Activated gamma-delta T cell treated with anti-CD3 and anti-CD28 coated beads, Interleukin-2, amount 50 U/mL, for 16 hours (primary cell): ENCODE measurements around the gene ARHGEF40.

Experiments used
- DNase-seq: peaks from one replicate; pipeline ENCODE4 v3.0.0-alpha.2; 2020; ENCODE audit warnings: low read depth

Gene ARHGEF40

DNA sequence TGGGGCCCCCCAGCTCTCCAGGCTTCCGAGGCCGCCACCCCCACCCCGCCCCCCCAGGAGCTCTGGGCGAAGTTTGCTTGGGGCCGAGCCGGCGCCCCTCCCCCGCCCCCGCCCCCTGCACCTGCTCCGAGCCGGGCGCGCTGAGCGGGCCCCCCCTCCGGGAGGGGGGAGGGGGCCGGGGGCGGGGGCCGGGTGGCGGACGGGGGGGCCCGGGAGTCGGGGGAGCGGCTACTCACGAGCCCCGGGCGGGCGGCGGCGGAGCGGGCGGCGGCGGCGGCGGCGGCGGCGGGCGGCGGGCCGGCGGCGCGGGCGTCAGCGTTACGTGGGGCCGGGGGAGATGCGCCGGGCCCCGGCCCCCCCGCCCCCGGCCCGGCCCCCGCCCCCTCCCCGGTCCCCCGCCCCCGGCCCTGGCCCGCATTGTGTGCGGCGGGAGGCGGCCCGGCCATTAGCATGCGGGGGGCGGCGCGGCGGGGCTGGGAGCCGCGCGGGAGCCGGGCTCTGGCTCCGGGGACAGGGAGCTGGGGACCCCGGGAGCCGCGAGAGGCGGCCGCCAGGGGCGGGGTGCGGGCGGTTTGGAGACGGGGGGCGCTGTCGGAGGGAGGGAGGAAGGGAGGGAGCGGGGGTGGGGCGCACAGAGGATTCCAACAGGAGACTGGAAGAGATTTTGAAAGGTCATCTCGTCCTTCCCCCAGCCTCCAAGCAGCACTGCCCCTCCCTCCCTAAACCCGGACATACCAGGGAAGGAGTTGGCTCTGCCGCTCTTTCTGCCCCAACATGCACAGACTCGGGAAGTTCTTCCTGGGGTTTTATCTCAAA lies 28.2 kb downstream of the ARHGEF40 start, which contains the start of gene ZNF219:
Gene ZNF219 (minus strand): TSS at position 580 of the 816 bp plus-strand sequence. CDS start 5,064 bp downstream, outside the sequence.
- no peak for DNase-seq

DNA sequence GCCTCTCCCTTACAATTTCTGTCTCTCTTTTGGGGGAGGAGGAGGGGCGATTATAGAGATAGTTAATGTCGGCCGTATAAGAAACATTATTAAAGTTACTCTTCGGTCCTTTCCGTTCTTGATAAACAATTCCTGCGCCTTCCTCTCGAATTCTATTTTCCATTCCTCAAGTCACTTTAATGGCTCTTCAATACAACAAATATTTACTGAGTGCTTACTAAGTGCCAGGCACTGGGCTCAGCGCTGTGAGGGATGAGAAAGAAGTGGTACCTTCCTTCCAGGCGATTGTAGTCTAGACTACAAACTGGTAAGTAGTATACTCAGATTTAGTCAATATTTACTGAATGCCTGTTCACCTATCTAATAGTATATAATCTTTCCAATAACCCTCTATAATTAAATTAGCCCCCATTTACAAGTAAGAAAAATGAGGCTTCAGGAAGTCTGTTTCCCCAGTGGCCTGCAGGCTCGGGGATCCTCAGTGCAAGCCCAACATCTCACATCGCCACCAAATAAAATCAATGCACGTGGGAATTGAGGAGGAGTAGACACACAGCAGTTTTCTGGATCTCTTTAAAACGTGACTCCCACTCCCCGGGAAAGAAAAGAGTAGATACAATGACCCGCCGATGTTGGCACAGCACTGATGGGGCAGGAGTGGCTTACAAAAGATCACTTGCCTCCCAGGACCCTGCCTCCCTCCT lies 28.9 kb downstream of the ARHGEF40 start:
- DNase-seq = no peak

DNA sequence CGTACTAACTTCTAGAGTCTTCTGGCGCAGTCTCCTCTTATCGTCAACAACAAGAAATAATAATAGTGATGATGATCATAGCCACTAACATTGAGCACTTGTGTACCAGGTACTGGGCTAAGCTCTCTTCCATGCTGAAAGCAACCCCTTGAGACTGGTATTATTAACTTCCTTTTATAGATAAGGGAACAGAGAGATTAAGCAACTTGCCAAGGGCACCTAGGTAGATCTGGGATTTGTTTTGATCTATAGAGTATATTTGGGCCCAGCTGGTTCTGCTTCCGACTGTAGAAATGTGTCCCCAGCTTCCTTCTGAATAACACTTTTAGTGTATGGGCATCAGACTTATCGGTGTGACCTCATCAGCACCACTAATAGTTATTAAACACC lies 29.5 kb downstream of the ARHGEF40 start:
- no peak for DNase-seq

DNA sequence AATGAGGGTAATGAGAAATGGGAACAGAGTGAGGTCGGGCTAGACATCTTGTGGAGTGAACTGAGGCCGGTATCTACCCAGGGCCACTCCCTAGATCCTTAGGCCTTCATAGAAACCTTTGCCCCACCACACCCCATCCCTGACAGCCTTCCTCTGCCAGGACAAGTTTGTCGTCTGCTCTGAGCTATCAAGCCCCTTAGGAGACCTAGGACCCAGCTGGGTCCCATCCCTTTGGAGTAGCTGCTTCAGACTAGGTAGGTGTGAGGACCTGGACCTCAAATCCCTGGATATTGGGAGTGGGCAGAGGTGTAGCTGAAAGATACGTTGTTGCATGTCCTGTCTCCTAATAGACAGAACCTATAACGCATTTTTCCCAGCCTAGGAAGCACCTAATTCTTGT lies 30.8 kb downstream of the ARHGEF40 start, which contains the start of gene TMEM253:
Gene TMEM253 (plus strand): TSS at position 136 of the 400 bp plus-strand sequence. CDS start 278 bp downstream, outside the sequence.
- DNase-seq = no peak

DNA sequence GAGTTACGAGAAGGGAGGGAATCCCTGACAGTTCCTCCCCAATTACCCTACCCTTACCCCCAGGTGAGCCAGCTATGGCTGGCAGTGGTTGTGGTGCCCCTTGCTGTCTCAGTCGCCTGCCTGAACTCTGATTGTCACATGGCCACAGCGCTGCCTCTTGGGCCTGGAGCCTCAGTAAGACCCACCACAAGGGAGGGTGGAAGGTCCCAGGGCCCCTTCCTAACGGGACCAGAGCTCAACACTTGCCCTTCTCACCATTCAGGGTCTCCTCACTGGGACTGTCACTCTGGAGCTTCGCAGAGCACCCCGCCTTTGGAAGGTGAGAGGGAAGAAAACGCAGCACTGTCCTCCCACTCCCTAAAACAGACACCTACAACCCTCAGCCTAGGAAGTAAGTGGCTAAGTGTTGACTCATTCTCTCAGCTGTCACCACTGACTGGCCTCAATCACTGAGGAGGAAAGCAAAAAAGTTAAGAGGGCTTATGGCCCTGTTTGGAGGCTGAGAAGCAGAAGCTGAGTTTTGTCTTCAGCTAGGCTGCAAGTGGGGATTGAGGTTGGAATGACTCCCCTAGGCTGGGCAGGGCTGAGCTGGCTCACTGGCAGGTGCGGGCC lies 31.8 kb downstream of the ARHGEF40 start:
- no peak for DNase-seq

DNA sequence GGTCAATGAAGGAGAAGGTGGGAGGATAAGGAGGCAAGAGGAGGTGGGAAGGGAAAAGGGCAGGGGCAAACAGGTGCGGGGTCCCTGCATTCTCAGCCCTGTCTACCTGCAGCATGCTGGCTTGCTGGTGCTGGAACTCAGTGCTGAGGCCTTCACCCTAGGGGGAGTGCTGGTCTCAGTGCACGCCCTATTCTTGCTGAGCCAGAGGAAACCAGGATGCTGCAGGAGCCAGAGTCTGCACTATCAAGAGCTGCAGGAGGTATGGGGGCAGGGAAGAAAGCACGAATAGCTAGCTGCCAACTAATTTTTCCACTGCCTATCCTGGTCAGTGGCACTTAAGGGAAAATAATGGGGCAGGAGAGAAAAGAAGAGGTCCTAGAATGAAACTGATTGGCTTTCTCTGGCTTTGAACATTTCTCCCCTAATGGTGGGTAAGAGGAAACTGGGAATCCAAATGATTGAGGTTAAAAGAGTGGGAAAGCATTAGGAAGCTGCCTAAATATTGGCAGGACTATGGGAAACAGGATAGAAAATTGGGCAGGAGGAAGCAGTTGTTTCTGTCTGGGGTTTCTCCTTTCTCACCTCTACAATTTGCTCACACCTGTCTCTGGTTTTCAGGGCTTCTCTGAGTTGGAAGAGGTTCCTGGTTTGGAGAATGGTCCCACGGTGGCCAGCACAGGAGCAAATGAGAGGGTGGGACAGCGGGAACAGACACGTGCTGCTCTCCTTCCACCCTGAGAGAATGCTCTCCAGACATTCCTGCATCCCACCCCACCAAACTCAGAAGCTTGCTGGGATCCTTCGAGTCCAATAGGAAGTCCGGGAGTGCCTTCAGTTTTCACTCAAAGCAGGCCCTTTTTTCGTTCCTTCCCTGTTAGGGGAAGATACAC lies 32.7 kb downstream of the ARHGEF40 start:
- no peak for DNase-seq

DNA sequence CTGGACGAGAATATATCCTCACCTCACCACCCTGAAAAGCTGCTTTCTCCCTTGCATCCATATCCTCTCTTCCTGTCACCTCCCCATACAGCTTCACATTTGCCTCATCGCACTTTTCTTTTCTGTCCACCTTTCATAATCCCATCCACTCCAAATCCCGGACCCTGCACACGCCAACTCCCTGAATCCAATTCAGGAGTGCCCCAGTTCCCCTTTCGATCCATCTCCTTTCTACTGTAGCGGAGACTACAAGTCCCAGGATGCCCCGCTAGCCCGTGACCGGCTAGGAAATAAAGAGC lies 33.3 kb downstream of the ARHGEF40 start:
- DNase-seq = no peak

DNA sequence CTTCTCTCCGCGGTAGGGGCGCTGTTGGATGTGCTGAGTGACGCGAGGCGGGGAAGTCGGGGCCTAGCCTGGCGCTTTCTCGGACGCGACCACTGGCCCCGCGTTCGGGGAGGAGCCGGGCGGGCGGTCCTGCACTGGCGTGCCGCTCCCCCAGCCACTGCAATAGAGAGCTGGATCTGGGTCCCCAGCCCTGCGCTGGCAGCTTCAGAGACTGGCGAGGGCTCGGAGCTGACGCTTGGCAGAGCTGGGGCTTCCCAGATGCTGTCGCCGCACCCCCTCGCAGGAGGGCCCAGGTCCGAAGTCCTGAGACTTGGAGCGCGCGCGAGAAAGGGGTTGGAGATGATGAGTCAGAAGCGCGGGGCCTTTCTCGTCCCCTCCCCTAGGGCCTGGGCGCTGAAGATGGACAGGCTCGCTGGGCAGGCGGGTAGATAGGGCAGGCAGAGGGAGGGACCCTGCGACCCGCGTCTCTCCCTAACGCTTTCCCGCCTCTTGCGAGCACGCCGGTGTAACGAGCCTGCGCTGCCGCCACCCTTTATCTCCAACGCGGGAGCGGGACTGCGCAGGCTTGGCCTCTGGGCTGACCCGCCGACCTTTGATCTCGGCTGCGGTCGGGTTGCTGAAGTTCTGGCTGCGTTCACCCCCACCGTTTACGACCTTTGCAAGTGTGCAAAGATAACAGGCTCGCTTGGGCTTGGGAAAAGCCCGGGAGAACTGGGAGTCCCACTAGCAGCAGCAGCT lies 33.8 kb downstream of the ARHGEF40 start:
- DNase-seq = peak; percentile 91

DNA sequence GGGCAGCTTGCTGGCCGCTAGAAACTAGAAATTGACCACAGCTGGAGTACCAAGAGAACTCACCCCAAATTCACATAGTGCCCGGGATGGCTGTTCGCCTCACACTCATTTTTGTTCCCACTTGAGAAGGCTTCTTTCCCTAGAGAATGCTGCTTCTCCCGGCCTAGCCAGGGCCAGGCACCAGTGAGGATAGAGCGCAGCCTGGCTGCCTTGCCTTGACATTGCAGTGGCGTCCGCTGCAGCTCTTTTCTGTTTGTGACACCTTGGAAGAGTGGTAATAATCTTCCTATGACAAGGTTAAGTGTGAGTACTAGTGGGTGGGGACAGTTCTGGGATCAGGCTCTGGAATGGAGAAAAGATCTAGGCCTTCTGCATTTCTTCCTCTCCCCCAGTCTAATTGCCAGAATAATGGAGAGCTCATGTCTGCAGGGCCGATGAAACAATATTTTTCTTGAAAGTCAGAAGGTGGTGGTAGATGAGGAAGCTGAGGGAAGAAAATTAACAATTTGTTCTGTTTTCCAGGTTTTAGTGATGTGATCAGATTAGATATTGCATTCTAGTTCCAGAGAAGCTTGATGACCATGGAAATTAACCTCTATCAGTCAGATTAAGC lies 34.5 kb downstream of the ARHGEF40 start:
- DNase-seq = peak; percentile 46

DNA sequence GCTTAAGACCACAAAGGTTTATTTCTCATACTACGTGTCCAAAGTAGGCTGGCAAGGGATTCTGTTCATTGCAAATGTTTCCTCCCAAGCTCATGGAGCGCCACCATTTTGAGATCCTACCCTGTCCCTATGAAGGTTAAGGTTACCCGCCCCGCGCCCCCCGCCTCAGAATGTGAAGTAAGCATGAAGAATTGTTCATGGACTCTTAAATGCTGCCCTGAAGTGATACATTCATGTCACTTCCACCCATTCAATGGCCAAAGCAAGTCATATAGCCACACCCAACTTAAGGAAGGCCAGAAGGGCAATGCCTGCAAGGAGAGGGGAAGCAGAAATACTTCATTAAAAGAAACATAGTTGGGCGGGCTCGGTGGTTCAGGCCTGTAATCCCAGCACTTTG lies 35.0 kb downstream of the ARHGEF40 start:
- DNase-seq = no peak

DNA sequence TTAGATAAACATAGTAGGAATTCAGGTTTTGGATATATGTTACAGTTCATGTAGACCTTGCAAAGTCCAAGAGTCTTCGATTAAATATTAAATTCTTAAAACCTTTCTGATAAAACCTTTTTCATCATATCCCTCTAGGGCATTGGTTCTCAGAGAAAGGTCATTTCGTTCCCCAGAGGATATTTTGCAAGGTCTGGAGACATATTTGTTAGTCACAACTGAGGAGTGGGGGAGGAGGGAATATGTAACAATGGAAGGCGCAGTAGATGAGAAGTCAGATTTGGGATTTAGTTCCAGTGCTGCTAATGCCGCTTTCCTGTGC lies 36.0 kb downstream of the ARHGEF40 start:
- no peak for DNase-seq

DNA sequence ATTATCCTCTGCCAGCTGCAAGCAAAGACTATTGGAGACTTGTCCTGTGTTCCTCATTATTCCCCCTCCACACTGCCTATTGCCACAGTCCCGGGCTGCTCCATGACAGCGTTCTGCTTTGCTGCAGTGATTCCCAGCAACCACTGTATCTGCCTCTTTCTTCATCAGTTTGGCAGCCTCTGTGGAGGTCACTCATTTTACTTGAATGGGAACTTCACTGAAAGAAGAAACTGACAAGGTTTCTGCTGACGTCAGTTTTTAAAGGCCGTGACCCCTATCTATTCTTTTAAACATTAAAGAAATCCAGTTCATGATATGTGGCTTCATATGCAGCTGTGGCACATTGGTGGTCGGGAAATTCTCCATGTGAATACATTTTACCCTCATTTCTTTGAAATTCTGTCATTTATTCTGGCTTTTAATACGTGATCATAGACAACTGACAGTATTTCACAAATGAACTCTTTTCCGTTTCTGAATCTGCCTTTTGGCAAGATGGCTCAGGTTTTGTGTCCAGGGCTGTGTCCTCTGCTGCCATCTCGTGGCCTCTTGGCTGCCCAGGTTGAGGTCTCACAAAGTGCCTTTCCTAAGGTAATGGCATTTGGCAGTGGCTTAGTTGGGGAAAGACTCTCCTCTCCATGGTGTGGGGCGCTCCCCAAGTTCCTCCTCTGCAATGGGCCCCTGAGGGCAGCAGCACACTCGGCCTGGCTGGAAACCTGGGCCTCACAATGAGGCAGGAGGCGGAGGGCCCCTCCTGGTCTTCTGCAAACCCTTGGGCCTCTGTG lies 36.6 kb downstream of the ARHGEF40 start:
- peak; percentile 66 for DNase-seq

DNA sequence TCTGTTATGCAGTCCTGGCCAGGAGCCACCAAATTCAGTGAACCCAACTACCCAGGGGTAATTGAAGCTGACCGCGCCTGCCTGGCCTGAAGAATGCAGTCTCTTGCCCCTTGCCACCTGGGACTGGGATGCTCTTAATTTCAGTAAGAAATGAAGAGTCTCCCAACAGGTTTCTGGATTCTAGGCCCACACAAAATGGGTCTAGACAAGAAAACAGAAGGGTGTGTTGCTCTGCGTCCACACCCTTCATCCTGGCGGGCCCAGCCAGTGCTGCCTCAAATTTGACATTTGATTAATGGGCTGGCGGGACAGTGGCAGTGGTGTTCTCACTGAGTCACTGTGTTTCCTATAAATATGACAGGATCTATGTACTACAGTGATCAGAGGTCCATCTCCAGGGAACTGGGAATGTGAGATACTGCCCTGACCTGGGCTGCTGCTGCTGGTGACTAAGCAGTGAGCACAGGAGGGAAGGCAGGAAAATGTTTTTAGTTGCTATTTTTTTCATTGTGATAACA lies 37.2 kb downstream of the ARHGEF40 start:
- no peak for DNase-seq

DNA sequence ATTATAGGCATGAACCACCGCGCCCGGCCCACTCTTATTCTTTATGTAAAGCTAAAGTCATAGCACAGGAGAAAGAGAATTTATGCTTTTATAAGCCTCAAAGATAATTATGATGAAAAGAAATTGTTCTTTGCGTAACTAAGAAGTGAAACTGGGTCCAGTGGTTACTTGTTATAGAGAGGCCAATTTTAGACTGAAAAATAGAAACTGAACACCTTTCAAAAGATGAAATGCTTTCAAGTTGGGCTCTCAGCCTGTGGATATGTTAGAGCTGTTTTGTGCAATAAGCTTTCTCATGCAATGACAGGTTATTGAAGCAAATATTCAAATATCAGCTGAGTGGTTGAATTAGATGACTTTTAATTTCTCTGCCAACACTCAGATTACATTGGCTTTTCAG lies 38.7 kb downstream of the ARHGEF40 start:
- DNase-seq = no peak

DNA sequence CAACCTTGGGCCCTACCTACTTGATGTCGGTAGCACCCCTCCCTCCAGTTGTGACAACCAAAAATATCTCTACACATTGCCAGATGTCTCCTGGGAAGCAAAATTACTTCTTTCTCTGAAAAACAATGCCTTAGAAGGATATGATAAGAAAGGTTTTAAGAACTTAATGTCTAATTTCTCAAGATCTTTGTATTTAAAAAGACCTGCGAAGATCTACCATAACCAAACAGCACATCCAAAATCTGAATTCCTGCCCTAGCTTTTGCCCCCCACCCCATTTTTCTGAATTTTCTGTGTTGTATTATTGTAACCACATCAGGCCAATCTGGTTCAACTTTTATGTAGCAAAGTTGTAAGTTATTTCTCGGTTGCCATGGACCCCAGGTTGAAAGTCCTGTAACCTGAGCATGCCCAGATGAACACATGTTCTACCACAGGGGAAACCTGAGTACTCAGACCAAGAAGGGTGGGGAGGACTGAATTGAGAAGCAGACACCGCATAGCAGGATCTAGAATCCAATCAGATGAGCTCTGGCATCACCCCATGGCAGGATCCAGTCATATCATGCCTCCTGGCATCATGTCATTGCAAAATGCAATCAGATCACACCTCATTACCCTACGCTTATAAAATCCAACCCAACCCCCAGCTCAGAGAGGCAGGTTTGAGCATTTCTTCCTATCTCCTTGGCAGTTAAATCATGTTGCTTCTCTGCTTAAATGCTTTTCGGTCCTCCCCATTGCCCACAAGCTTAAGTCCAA lies 39.5 kb downstream of the ARHGEF40 start:
- DNase-seq = no peak

DNA sequence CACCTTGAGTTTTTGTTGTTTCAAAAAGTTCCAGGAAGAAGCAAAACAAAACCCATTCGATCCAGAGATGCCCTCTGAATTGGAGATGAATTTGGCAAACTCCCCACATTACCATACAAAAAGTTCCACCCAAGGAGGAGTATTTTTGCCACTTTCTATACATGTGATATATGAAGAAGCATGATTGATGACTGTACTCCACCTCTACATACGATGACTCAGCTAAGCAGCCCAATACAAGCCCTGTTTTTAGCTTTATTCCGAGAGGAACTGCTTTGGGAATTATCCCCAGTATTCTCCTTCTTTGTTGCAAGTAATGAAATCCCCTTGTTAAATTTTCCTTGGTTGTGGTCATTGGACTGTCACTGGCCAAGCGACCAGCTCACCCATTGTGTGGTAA lies 42.2 kb downstream of the ARHGEF40 start:
- no peak for DNase-seq

DNA sequence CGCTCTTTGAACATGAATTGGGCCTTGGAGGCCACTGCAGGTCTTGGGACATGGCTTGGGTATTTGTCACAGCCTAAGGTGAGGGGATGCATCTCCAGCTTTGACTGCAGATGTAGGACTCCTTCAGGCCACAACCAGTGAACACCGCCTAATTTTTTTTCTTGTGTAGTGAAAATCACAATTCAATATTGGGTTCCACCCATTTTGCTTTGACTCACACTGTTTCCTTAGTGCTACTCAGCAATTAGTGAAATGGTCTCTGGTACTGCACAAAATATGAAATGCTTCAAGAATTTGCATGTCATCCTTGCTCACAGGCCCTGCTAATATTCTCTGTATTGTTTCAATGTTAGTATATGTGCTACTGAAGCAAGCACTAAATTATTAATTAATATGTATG lies 43.3 kb downstream of the ARHGEF40 start:
- DNase-seq = no peak

DNA sequence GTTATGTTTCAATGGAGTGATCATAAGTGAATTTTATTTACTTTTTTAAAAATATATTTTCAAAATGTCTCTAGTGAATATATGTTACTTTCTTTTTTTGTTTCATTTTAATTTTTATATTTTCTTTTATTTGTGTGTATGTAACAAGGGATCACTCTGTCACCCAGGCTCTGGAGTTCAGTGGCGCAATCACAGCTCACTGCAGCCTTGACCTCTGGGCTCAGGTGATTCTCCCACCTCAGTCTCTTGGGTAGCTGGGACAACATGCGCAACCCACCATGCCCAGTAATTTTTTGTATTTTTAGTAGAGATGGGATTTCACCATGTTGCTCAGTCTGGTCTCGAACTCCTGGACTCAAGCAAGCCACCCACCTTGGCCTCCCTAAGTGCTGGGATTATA lies 48.8 kb downstream of the ARHGEF40 start:
- DNase-seq = no peak

DNA sequence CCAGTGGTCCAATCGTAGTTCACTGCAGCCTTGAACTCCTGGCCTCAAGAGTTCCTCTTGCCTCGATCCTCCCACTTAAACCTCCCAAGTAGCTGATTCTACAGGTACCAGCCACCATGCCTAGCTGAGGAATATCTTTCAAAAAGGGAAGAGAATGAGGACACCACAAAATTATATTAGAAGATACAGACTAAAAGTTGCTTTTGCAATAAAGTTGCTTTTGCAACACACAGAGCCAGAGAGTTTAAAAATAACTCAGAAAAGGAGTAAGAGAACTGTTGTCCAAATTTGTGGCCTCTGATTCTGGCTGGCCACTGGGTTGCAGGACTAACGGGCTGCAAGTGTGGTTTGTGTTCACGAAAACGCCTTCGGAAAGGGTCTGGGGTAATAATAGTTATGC lies 50.6 kb downstream of the ARHGEF40 start:
- DNase-seq = no peak
